OCI-LY7 (cell line): Measurements from ENCODE around the gene EIF4B. TPM values are rescaled to one million over a fixed set of nuclear protein-coding genes. Genes with fewer than 3 reads are reported as not detected.

ENCODE experiments used
- BruUV-seq: library from RNA; stranded (reverse); fragments of 400-500 nt; replicated peaks from 2 replicates; lab custom pipeline; 2021; lab: Mats Ljungman, UMichigan
- CTCF ChIA-PET: fragments of 300-600 bp; sonication (Branson Sonifier 250); formaldehyde crosslinking; loops from one replicate; lab custom pipeline; 2022; ENCODE audit warnings: antibody characterized with exemption; ENCODE audit not compliant: unreplicated experiment; lab: Charles Lee
- POLR2A ChIA-PET: fragments of 300-600 bp; sonication (Branson Sonifier 250); formaldehyde crosslinking; loops from one replicate; lab custom pipeline; 2022; ENCODE audit warnings: antibody characterized with exemption; lab: Charles Lee
- DNase-seq: peaks from one replicate; pipeline ENCODE4 v3.0.0-alpha.2; 2015; ENCODE audit warnings: low spot score
- H2AFZ ChIP-seq: fragments of 200-600 bp; sonication (generic), shearing (Covaris generic); 2 replicates; pipeline ENCODE4 v1.6.1; 2014; ENCODE audit warnings: mild to moderate bottlenecking, antibody characterized with exemption, low read length, moderate library complexity
- H3K27ac ChIP-seq: fragments of 200-600 bp; sonication (generic); 2 replicates; pipeline ENCODE4 v1.5.1; 2014; ENCODE audit warnings: mixed run types, low read depth, mild to moderate bottlenecking, moderate library complexity, low read length, inconsistent platforms; ENCODE audit not compliant: poor library complexity, severe bottlenecking
- H3K36me3 ChIP-seq: fragments of 200-600 bp; sonication (generic); 2 replicates; pipeline ENCODE4 v1.6.1; 2014; ENCODE audit warnings: mild to moderate bottlenecking, antibody characterized with exemption, low read length, moderate library complexity, mixed read lengths; ENCODE audit not compliant: insufficient read depth
- H3K4me1 ChIP-seq: fragments of 200-600 bp; sonication (generic); 2 replicates; pipeline ENCODE4 v1.5.1; 2014; ENCODE audit warnings: mild to moderate bottlenecking, low read length; ENCODE audit not compliant: insufficient read depth, poor library complexity, severe bottlenecking
- H3K4me2 ChIP-seq: fragments of 200-600 bp; sonication (generic); 2 replicates; pipeline ENCODE4 v1.6.1; 2014; ENCODE audit warnings: mild to moderate bottlenecking, low read length
- H3K4me3 ChIP-seq: fragments of 200-600 bp; sonication (generic); 2 replicates; pipeline ENCODE4 v1.5.1; 2014; ENCODE audit warnings: mild to moderate bottlenecking, low read depth, low read length; ENCODE audit not compliant: poor library complexity, severe bottlenecking
- H3K79me2 ChIP-seq: fragments of 200-600 bp; sonication (generic); 2 replicates; pipeline ENCODE4 v1.6.1; 2016; ENCODE audit warnings: low read depth, mild to moderate bottlenecking, low read length, moderate library complexity, mixed read lengths; ENCODE audit not compliant: insufficient read depth
- H3K9me2 ChIP-seq: fragments of 200-600 bp; sonication (generic); 2 replicates; pipeline ENCODE4 v1.6.1; 2016; ENCODE audit warnings: mild to moderate bottlenecking, low read length, mixed read lengths; ENCODE audit not compliant: insufficient read depth
- H3K9me3 ChIP-seq: fragments of 200-600 bp; sonication (generic); 2 replicates; pipeline ENCODE4 v1.6.1; 2014; ENCODE audit warnings: mild to moderate bottlenecking, mixed run types, low read length, mixed read lengths
- H4K20me1 ChIP-seq: fragments of 200-600 bp; sonication (generic); 2 replicates; pipeline ENCODE4 v1.6.1; 2014; ENCODE audit warnings: mild to moderate bottlenecking, antibody characterized with exemption, low read length, moderate library complexity, mixed read lengths; ENCODE audit not compliant: insufficient read depth
- CTCF ChIP-seq: fragments of 200-600 bp; sonication (generic); conservative IDR thresholded peaks from 2 replicates; pipeline ENCODE4 v1.5.1; 2014; ENCODE audit warnings: mild to moderate bottlenecking, antibody characterized with exemption, low read length, moderate library complexity, mixed read lengths
- EZH2phosphoT487 ChIP-seq: fragments of 200-600 bp; sonication (generic); IDR thresholded peaks from 2 replicates; pipeline ENCODE4 v1.6.1; 2018; ENCODE audit warnings: low read depth, borderline replicate concordance, mild to moderate bottlenecking, mixed run types, antibody characterized with exemption, low read length, moderate library complexity, mixed read lengths
- intact Hi-C: fragments of 100-400 bp; cut with micrococcal nuclease; formaldehyde crosslinking; loops from one replicate; pipeline ENCODE4 v1.10.0; 2022; ENCODE audit not compliant: unreplicated experiment
- total RNA-seq, 2 experiments: library from RNA; depleted of rRNA in 1 of 2; stranded (reverse); fragments of >200 nt in 1 of 2; shearing (Covaris generic) in 1 of 2; gene quantifications; 2 replicates each; pipeline ENCODE4 v1.2.3, GENCODE V29; 2014 to 2022

Gene EIF4B
- total RNA-seq, 2 experiments from 2014 or later, result 645 to 745 TPM

GRCh38 chr12:53036802-53037201 is 30.5 kb downstream of the EIF4B start:
- CTCF ChIA-PET, result no interaction called here
- no peak overlapping the region for H3K4me2 ChIP-seq
- no peaks in the 10 kb centered on the region for H3K4me1 ChIP-seq
- H3K4me3 ChIP-seq, result no peak overlapping the region
- H3K27ac ChIP-seq, result no peak overlapping the region
- H4K20me1 ChIP-seq, result peaks cover 4% of the 10 kb centered on the region; the same call in 1 of the 2 replicates
- intact Hi-C loops, result no loop called here
- no peaks in the 10 kb centered on the region for H3K9me2 ChIP-seq
- no peak for TF ChIP-seq CTCF
- H3K9me3 ChIP-seq, result no peaks in the 10 kb centered on the region
- H2AFZ ChIP-seq, result no peak overlapping the region
- H3K36me3 ChIP-seq, result peaks cover 93% of the 10 kb centered on the region
- no peak for DNase-seq
- H3K79me2 ChIP-seq, result peaks cover 6% of the 10 kb centered on the region; the same call in 1 of the 2 replicates
- POLR2A ChIA-PET, result interaction anchor here (0.7 kb wide), 1 partner anchor 48 kb away, joined by 3 read pairs; no protein-coding TSS in a partner anchor
- no TSS peak for BruUV-seq

- no peaks in the 10 kb centered on the region for H3K9me2 ChIP-seq
- no peak overlapping the region for H3K4me3 ChIP-seq
- H3K4me1 ChIP-seq, result no peaks in the 10 kb centered on the region
- CTCF ChIA-PET, result no interaction called here
- H3K79me2 ChIP-seq, result no peaks in the 10 kb centered on the region
- no peak overlapping the region for H2AFZ ChIP-seq
- H3K36me3 ChIP-seq, result peaks cover 74% of the 10 kb centered on the region
- POLR2A ChIA-PET, result no interaction called here
- H3K4me2 ChIP-seq, result no peak overlapping the region
- no peak overlapping the region for H3K27ac ChIP-seq
- no peak for TF ChIP-seq CTCF
- no peak for TF ChIP-seq EZH2phosphoT487
- no TSS peak for BruUV-seq
- H4K20me1 ChIP-seq, result peaks cover 4% of the 10 kb centered on the region; the same call in 1 of the 2 replicates
- intact Hi-C loops, result no loop called here
- H3K9me3 ChIP-seq, result no peaks in the 10 kb centered on the region
- no peak for DNase-seq
Observed at GRCh38 chr12:53039851-53040250, 33.6 kb downstream of the EIF4B start.

GRCh38 chr12:53042607-53043454 is 36.6 kb downstream of the EIF4B start:
- no peak for TF ChIP-seq CTCF
- no peak for TF ChIP-seq EZH2phosphoT487
- Histone ChIP-seq H3K27ac (no peak overlapping the region), H3K36me3 (peaks cover 47% of the 10 kb centered on the region), H3K9me3 (no peaks in the 10 kb centered on the region), H3K79me2 (no peaks in the 10 kb centered on the region), H3K4me1 (peaks cover 12% of the 10 kb centered on the region), H3K9me2 (no peaks in the 10 kb centered on the region), H2AFZ (no peak overlapping the region), H4K20me1 (peaks cover 4% of the 10 kb centered on the region; the same call in 1 of the 2 replicates), H3K4me3 (no peak overlapping the region), H3K4me2 (no peak overlapping the region)
- no TSS peak for BruUV-seq
- no peak for DNase-seq
- intact Hi-C loops, result no loop called here
- CTCF ChIA-PET, result no interaction called here
- POLR2A ChIA-PET, result interaction anchor here (0.7 kb wide), 1 partner anchor 11 kb away, joined by 7 read pairs; no protein-coding TSS in a partner anchor
